Heart left ventricle (tissue), 16 donors: ENCODE data around the gene UNKL. TPM values are rescaled to one million over a fixed set of nuclear protein-coding genes. Genes with fewer than 3 reads are reported as not detected.

Experiments used
- ATAC-seq, 4 donors: fragments of 200-7000 bp; cut with Tn5 transposase; one replicate each; pipeline ENCODE4 v1.9.1; 2020 to 2022; ENCODE audit warnings: moderate library complexity in 4 of 4, mild to moderate bottlenecking in 3 of 4, moderate number of reproducible peaks in 1 of 4
- DNase-seq, 5 donors: peaks; one replicate each; pipeline ENCODE4 v3.0.0-alpha.2; 2020
- H3K27ac ChIP-seq, 12 donors: fragments of 200-600 bp; sonication (generic) in 4 of 12; one replicate each; pipeline versions ENCODE4 v1.5.0 to v1.8.0; 2016 to 2022; ENCODE audit warnings: mild to moderate bottlenecking in 2 of 12
- H3K27me3 ChIP-seq, 9 donors: fragments of 200-600 bp; sonication (generic) in 2 of 9; one replicate each; pipeline versions ENCODE4 v1.5.1 to v1.8.0; 2016 to 2022; ENCODE audit warnings: mild to moderate bottlenecking in 3 of 9
- H3K36me3 ChIP-seq, 9 donors: fragments of 200-600 bp; sonication (generic) in 2 of 9; one replicate each; pipeline versions ENCODE4 v1.5.0 to v1.8.0; 2018 to 2022; ENCODE audit warnings: mild to moderate bottlenecking in 2 of 9
- H3K4me1 ChIP-seq, 12 donors: fragments of 200-600 bp; sonication (generic) in 4 of 12; one replicate each; pipeline versions ENCODE4 v1.5.0 to v1.8.0; 2016 to 2022; ENCODE audit warnings: mild to moderate bottlenecking in 3 of 12
- H3K4me3 ChIP-seq, 12 donors: fragments of 200-600 bp; sonication (generic) in 4 of 12; one replicate each; pipeline versions ENCODE4 v1.5.0 to v1.8.0; 2017 to 2022; ENCODE audit warnings: mild to moderate bottlenecking in 9 of 12, moderate library complexity in 4 of 12
- H3K9me3 ChIP-seq, 12 donors: fragments of 200-600 bp; sonication (generic) in 4 of 12; one replicate each; pipeline versions ENCODE4 v1.5.0 to v1.8.0; 2016 to 2022; ENCODE audit warnings: mild to moderate bottlenecking in 1 of 12
- CTCF ChIP-seq, 12 donors: fragments of 200-600 bp; sonication (generic) in 4 of 12; IDR thresholded peaks; one replicate each; pipeline versions ENCODE4 v1.5.0 to v1.8.0; 2018 to 2022; ENCODE audit warnings: antibody characterized with exemption in 12 of 12, mild to moderate bottlenecking in 5 of 12
- POLR2A ChIP-seq, 2 donors: fragments of 450-650 bp; IDR thresholded peaks; one replicate each; pipeline ENCODE4 v1.6.1; 2017; ENCODE audit warnings: antibody characterized with exemption in 2 of 2, mild to moderate bottlenecking in 2 of 2, moderate library complexity in 2 of 2
- WGBS, 4 donors: extraction: QIAGEN DNeasy Blood & Tissue Kit in 2 of 4; methylation state at CpG; one replicate each; pipeline versions ENCODE4 v1.1.5 to v1.1.7; 2013 to 2018; 5-methylcytosine and 5-hydroxymethylcytosine counted together
- intact Hi-C, 10 donors: fragments of 100-400 bp; cut with DNase I; formaldehyde crosslinking; loops; one replicate each; pipeline versions ENCODE4 v1.11.1 to v1.14.2; 2022
- polyA plus RNA-seq, 2 donors: library from polyadenylated mRNA; stranded (reverse); fragments of 200-250 nt; gene quantifications; one replicate each; pipeline ENCODE4 v1.2.3, GENCODE V29; 2013
- total RNA-seq, 9 donors: library from RNA; depleted of rRNA in 2 of 9; stranded (reverse); fragments of >200 nt in 2 of 9; fragmentation: NEBNext Ultra II Directional in 3 of 9; extraction: Animal tissue kit (Norgen Biotek cat#: 25700) in 3 of 9; gene quantifications; one replicate each; pipeline versions ENCODE4 v1.1.0 to v1.2.4, GENCODE V29; 2016 to 2023
- donor health status: ischemic (EF 13 %, LVEDD 7.1; RV severe dilation, severe dysfunction).
- donor health status: healthy with polysubstance abuse.
- donor health status: DM: no; HTN: yes; CAD: no.
- donor health status: DM: no; HTN: no; CAD: no.
- donor health status: ischemic (EF 25% LVEDD 6.9; RV normal size, moderate dysfunction).
- donor health status: ischemic (EF 25% LVEDD 5.7; RV mildly dilated, moderate dysfunction).
- donor health status: healthy.
- donor health status: DM: yes; HTN: yes; CAD: no.
- donor health status: ischemic (EF 35%, LVEDD 5.7; RV mildly dilated, moderate dysfunction).
- donor health status: nonischemic (EF 11% LVEDD 7.7; RV severe dilation, severe dysfunction).
- donor health status: DM: yes; HTN: yes; CAD: no.
- donor health status: PGD.
- donor health status: ischemic (EF 29% LVEDD 5.4; RV normal size, mild dysfunction).
- donor health status: nonischemic (EF 23%, LVEDD 6.1; RV moderate dilation, normal function).

Gene UNKL
- total and polyA plus RNA-seq, 11 donors, result 4.3 to 18.3 (median 9.2) TPM

- no peaks in the 10 kb centered on the region for H3K27me3 ChIP-seq
- H3K36me3 ChIP-seq, result peaks cover 0 to 4% (median 0%) of the 10 kb centered on the region in 9 donors
- DNase-seq, result no peak
- WGBS, 4 donors, result 86 to 96% (median 88%) methylated on average over 10 of the region's 10 CpGs
- no peaks in the 10 kb centered on the region for H3K9me3 ChIP-seq
- no peak for TF ChIP-seq CTCF (IDR thresholded peaks at IDR 0.05)
- TF ChIP-seq POLR2A (IDR thresholded peaks at IDR 0.05), result no peak
- intact Hi-C loops, result loop anchor here in 2 of 10 donors (5.0 to 10.0 kb wide), 5 partner anchors 50 to 285 kb away; partner anchors contain the start of genes CRAMP1 (in 1 of the 2), IFT140 (in 1 of the 2), MAPK8IP3 (in 1 of the 2) and TELO2 (in 1 of the 2)
- peaks cover 4 to 26% (median 18%) of the 10 kb centered on the region in 12 donors for H3K4me1 ChIP-seq
- H3K27ac ChIP-seq, result peak overlapping the region in 7 of 12 donors; percentile 95 to 98 (median 98)
- no peak overlapping the region for H3K4me3 ChIP-seq
- ATAC-seq, result no peak
Measured at GRCh38 chr16:1422076-1422475, 7.6 kb upstream of the UNKL start.

- ATAC-seq (peak in 2 of 4 donors; percentile 1 to 2), DNase-seq (peak in 2 of 5 donors; percentile 39 to 45)
- intact Hi-C loops, result loop anchor here in 2 of 10 donors (5.0 to 10.0 kb wide), 5 partner anchors 52 to 287 kb away; partner anchors contain the start of genes CRAMP1 (in 1 of the 2), IFT140 (in 1 of the 2), MAPK8IP3 (in 1 of the 2) and TELO2 (in 1 of the 2)
- Histone ChIP-seq H3K27me3 (no peaks in the 10 kb centered on the region), H3K9me3 (no peaks in the 10 kb centered on the region), H3K4me3 (peak overlapping the region; percentile 61 to 98 (median 88)), H3K36me3 (peaks cover 0 to 4% (median 0%) of the 10 kb centered on the region in 9 donors), H3K27ac (peak overlapping the region in 11 of 12 donors; percentile 61 to 99 (median 98)), H3K4me1 (peaks cover 4 to 26% (median 18%) of the 10 kb centered on the region in 12 donors)
- no peak for TF ChIP-seq POLR2A (IDR thresholded peaks at IDR 0.05)
- TF ChIP-seq CTCF (IDR thresholded peaks at IDR 0.05), result no peak
- 0 to 2% (median 1%) methylated on average over 9 to 22 of the region's 22 CpGs for WGBS, 4 donors
Measured at GRCh38 chr16:1420111-1420539, 5.6 kb upstream of the UNKL start.

GRCh38 chr16:1416521-1416941 is 2.0 kb upstream of the UNKL start:
- no peak overlapping the region for H3K4me3 ChIP-seq
- no peaks in the 10 kb centered on the region for H3K27me3 ChIP-seq
- peaks cover 6 to 37% (median 25%) of the 10 kb centered on the region in 12 donors for H3K4me1 ChIP-seq
- no peak for ATAC-seq
- DNase-seq, result no peak
- H3K9me3 ChIP-seq, result no peaks in the 10 kb centered on the region
- intact Hi-C loops, result loop anchor here in 2 of 10 donors (10.0 kb wide), 1 partner anchor 112 kb away; the partner anchor contains the start of gene UBE2I (in 2 of the 2)
- H3K27ac ChIP-seq, result no peak overlapping the region
- no peak for TF ChIP-seq CTCF (IDR thresholded peaks at IDR 0.05)
- TF ChIP-seq POLR2A (IDR thresholded peaks at IDR 0.05), result no peak
- WGBS, 4 donors, result 57 to 73% (median 64%) methylated on average over 3 of the region's 3 CpGs
- peaks cover 0 to 13% (median 5%) of the 10 kb centered on the region in 9 donors for H3K36me3 ChIP-seq
